ENCODE data around the gene CSRP1.

DNA sequence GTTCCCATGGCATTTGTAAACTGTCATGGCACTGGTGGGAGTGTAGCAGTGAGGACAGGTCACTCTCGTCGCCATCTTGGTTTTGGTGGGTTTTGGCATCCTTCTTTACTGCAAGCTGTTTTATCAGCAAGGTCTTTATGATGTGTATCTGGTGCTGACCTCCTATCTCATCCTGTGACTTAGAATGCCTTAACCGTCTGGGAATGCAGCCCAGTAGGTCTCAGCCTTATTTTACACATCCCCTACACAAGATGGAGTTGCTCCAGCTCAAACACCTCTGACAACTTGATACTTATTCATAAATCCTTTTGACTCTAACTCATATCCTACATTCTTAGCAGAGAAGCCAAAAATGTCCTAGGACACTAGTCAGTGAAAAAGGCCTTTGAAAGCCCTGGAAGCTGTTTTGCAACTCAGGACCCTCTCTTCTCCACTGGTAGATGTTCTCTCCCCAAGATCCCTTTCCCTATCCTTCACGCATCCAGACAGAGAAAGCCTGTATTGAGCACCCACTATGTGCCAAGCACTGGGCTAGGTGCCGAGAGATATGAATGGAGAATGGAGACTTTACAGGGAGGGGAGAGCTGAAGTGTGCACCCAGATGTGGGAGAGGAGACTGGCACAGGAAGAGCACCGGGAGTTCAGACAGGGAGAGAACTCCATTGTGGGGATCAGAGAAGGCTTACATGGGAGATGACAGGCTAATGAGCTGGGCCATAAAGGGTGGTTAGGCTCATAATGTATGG, 6.7 kb upstream of the CSRP1 start:
- TF ChIP-seq, protein P1, sequence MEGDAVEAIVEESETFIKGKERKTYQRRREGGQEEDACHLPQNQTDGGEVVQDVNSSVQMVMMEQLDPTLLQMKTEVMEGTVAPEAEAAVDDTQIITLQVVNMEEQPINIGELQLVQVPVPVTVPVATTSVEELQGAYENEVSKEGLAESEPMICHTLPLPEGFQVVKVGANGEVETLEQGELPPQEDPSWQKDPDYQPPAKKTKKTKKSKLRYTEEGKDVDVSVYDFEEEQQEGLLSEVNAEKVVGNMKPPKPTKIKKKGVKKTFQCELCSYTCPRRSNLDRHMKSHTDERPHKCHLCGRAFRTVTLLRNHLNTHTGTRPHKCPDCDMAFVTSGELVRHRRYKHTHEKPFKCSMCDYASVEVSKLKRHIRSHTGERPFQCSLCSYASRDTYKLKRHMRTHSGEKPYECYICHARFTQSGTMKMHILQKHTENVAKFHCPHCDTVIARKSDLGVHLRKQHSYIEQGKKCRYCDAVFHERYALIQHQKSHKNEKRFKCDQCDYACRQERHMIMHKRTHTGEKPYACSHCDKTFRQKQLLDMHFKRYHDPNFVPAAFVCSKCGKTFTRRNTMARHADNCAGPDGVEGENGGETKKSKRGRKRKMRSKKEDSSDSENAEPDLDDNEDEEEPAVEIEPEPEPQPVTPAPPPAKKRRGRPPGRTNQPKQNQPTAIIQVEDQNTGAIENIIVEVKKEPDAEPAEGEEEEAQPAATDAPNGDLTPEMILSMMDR (IDR thresholded peaks at IDR 0.05; ENCODE audit: insufficient read depth, low read length), result no peak
- TF ChIP-seq POLR2AphosphoS5 (IDR thresholded peaks at IDR 0.05; ENCODE audit: low read depth), result no peak

All from HL-60 (cell line).